ENCODE data around the gene NDUFA11. TPM values are rescaled to one million over a fixed set of nuclear protein-coding genes. Genes with fewer than 3 reads are reported as not detected.

Gene NDUFA11
- total RNA-seq, 1 donor = 265 TPM

DNA sequence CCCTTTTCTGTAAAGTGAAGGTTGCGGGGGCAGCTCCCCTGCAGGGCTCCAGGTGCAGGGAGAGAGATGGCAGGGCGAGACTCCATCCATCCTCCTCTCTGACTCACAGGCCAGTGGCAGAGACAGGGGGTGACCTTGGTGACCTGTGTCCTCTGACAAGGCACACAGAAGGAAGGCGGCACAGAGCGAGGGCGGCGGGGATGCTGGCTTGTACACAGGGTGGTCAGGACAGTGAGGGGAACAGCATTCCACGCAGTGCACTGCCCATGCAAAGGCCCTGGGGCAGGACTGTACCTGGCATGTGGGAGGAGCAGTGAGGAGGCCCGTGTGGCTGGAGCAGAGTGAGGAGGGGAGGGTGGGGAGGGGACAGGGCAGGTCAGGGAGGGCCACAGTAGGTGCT, 7.7 kb downstream of the NDUFA11 start:
- Histone ChIP-seq H3K36me3 (ENCODE audit: insufficient read depth, low read length) (peaks cover 8% of the 10 kb centered on the region), H2AFZ (ENCODE audit: low read length) (no peak overlapping the region), H3K4me3 (ENCODE audit: insufficient read depth, low read length) (no peak overlapping the region), H4K20me1 (ENCODE audit: insufficient read depth, low read length) (peaks cover 45% of the 10 kb centered on the region), H3K79me2 (ENCODE audit: insufficient read depth, low read length) (peaks cover 30% of the 10 kb centered on the region), H3K9me3 (ENCODE audit: low read depth, low read length) (no peaks in the 10 kb centered on the region), H3K4me2 (ENCODE audit: insufficient read depth, low read length) (no peak overlapping the region), H3K4me1 (ENCODE audit: insufficient read depth, low read length) (peaks cover 6% of the 10 kb centered on the region), H3K27me3 (ENCODE audit: insufficient read depth, low read length) (peaks cover 14% of the 10 kb centered on the region), H3K27ac (ENCODE audit: low read depth, low read length) (no peak overlapping the region)
- no peak for TF ChIP-seq CTCF (IDR thresholded peaks at IDR 0.05; ENCODE audit: extremely low read depth, low read depth, low read length)
- DNase-seq (ENCODE audit: insufficient read length, low spot score, missing footprints) = peak; percentile 10

- Histone ChIP-seq H3K9me3 (ENCODE audit: low read depth, low read length) (no peaks in the 10 kb centered on the region), H3K4me2 (ENCODE audit: insufficient read depth, low read length) (no peak overlapping the region), H3K4me1 (ENCODE audit: insufficient read depth, low read length) (peaks cover 4% of the 10 kb centered on the region), H3K4me3 (ENCODE audit: insufficient read depth, low read length) (no peak overlapping the region), H3K79me2 (ENCODE audit: insufficient read depth, low read length) (peaks cover 27% of the 10 kb centered on the region), H4K20me1 (ENCODE audit: insufficient read depth, low read length) (peaks cover 44% of the 10 kb centered on the region), H3K27ac (ENCODE audit: low read depth, low read length) (no peak overlapping the region), H3K27me3 (ENCODE audit: insufficient read depth, low read length) (peaks cover 16% of the 10 kb centered on the region), H3K36me3 (ENCODE audit: insufficient read depth, low read length) (peaks cover 8% of the 10 kb centered on the region), H2AFZ (ENCODE audit: low read length) (no peak overlapping the region)
- peak; percentile 44 for DNase-seq (ENCODE audit: insufficient read length, low spot score, missing footprints)
- no peak for TF ChIP-seq CTCF (IDR thresholded peaks at IDR 0.05; ENCODE audit: extremely low read depth, low read depth, low read length)
Measured at GRCh38 chr19:5895409-5895808, 8.2 kb downstream of the NDUFA11 start.

DNA sequence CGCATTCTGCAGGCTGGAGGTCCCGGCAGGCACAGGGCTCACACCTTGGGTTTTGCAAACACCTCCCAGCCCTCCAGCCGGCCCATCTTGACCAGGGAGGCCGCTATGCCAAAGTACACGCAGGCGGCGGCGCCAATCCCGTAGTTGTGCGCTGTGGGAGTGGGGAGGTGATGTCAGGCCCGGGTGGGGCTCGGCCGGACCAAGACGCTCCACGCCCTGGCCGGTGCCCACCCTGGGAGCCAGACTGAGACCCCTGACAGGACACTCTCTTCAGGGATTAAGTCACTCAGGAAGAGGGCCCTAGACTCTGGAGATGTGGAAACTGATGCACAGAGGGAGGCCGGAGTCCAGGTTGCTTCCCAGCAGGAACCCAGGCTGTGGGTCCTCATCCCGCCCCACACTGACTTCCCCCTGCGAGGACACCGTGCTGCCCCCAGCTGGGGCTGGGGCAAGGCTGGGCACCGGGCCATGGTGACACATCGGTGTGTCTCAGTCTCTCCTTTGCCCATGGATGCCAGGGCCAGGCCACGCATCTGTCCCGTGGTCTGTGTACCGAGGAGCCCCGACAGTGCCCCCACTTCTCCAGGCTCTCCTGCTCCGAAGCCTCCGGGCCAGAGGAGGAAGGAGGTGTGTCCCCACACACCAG, 8.8 kb downstream of the NDUFA11 start:
- H3K4me2 ChIP-seq (ENCODE audit: insufficient read depth, low read length) = no peak overlapping the region
- H3K4me3 ChIP-seq (ENCODE audit: insufficient read depth, low read length) = no peak overlapping the region
- H3K4me1 ChIP-seq (ENCODE audit: insufficient read depth, low read length) = peaks cover 4% of the 10 kb centered on the region
- no peak for TF ChIP-seq CTCF (IDR thresholded peaks at IDR 0.05; ENCODE audit: extremely low read depth, low read depth, low read length)
- no peak overlapping the region for H2AFZ ChIP-seq (ENCODE audit: low read length)
- H3K9me3 ChIP-seq (ENCODE audit: low read depth, low read length) = no peaks in the 10 kb centered on the region
- peak; percentile 58 for DNase-seq (ENCODE audit: insufficient read length, low spot score, missing footprints)
- H3K27me3 ChIP-seq (ENCODE audit: insufficient read depth, low read length) = peaks cover 20% of the 10 kb centered on the region
- peaks cover 21% of the 10 kb centered on the region for H3K79me2 ChIP-seq (ENCODE audit: insufficient read depth, low read length)
- peaks cover 39% of the 10 kb centered on the region for H4K20me1 ChIP-seq (ENCODE audit: insufficient read depth, low read length)
- H3K36me3 ChIP-seq (ENCODE audit: insufficient read depth, low read length) = peaks cover 4% of the 10 kb centered on the region
- H3K27ac ChIP-seq (ENCODE audit: low read depth, low read length) = no peak overlapping the region

- H3K4me1 ChIP-seq (ENCODE audit: insufficient read depth, low read length) = peaks cover 4% of the 10 kb centered on the region
- H3K27ac ChIP-seq (ENCODE audit: low read depth, low read length) = no peak overlapping the region
- H2AFZ ChIP-seq (ENCODE audit: low read length) = no peak overlapping the region
- no peaks in the 10 kb centered on the region for H3K9me3 ChIP-seq (ENCODE audit: low read depth, low read length)
- H3K36me3 ChIP-seq (ENCODE audit: insufficient read depth, low read length) = peaks cover 4% of the 10 kb centered on the region
- no peak overlapping the region for H3K4me3 ChIP-seq (ENCODE audit: insufficient read depth, low read length)
- peaks cover 18% of the 10 kb centered on the region for H3K79me2 ChIP-seq (ENCODE audit: insufficient read depth, low read length)
- peaks cover 36% of the 10 kb centered on the region for H4K20me1 ChIP-seq (ENCODE audit: insufficient read depth, low read length)
- H3K27me3 ChIP-seq (ENCODE audit: insufficient read depth, low read length) = peaks cover 24% of the 10 kb centered on the region
- no peak for TF ChIP-seq CTCF (IDR thresholded peaks at IDR 0.05; ENCODE audit: extremely low read depth, low read depth, low read length)
- peak; percentile 81 for DNase-seq (ENCODE audit: insufficient read length, low spot score, missing footprints)
- no peak overlapping the region for H3K4me2 ChIP-seq (ENCODE audit: insufficient read depth, low read length)
Measured at GRCh38 chr19:5893907-5894703, 9.5 kb downstream of the NDUFA11 start.
